Prostate gland (tissue), 2 donors: Measurements from ENCODE around the gene TMEM214. TPM values are rescaled to one million over a fixed set of nuclear protein-coding genes. Genes with fewer than 3 reads are reported as not detected.
A peak's percentile ranks its signal among the peaks of the same experiment; 100 is the strongest.

ENCODE experiments used
- DNase-seq: peaks from one replicate; pipeline ENCODE4 v3.0.0-alpha.2; 2019; ENCODE audit warnings: low spot score
- H3K27ac ChIP-seq, 2 donors: fragments of 200-600 bp; sonication (generic); 2 replicates each; pipeline ENCODE4 v1.5.1; 2017 to 2019
- H3K27me3 ChIP-seq: fragments of 200-600 bp; sonication (generic); replicated peaks from 2 replicates; pipeline ENCODE4 v1.5.1; 2019; ENCODE audit not compliant: insufficient read depth
- H3K36me3 ChIP-seq, 2 donors: fragments of 200-600 bp; sonication (generic); 1 replicate in 1 of 2; 2 replicates in 1 of 2; pipeline versions ENCODE4 v1.5.1 to v1.8.1; 2017 to 2019
- H3K4me1 ChIP-seq: fragments of 200-600 bp; sonication (generic); replicated peaks from 2 replicates; pipeline ENCODE4 v1.5.1; 2019
- H3K4me3 ChIP-seq, 2 donors: fragments of 200-600 bp; sonication (generic); 2 replicates each; pipeline ENCODE4 v1.5.1; 2017 to 2019
- H3K9me3 ChIP-seq: fragments of 200-600 bp; sonication (generic); 2 replicates; pipeline ENCODE4 v1.5.1; 2017
- CTCF ChIP-seq, 4 experiments: fragments of 200-600 bp in 2 of 4; fragments of 450-650 bp in 2 of 4; sonication (generic) in 2 of 4; IDR thresholded peaks; 1 replicate in 3 of 4; 2 replicates in 1 of 4; pipeline ENCODE4 v1.5.1; 2016 to 2019; ENCODE audit warnings: antibody characterized with exemption in 4 of 4, mild to moderate bottlenecking in 2 of 4, moderate library complexity in 2 of 4
- POLR2A ChIP-seq: fragments of 450-650 bp; IDR thresholded peaks from one replicate; pipeline ENCODE4 v1.6.1; 2016; ENCODE audit warnings: antibody characterized with exemption, mild to moderate bottlenecking
- POLR2AphosphoS5 ChIP-seq: sonication (generic); formaldehyde crosslinking; IDR thresholded peaks from one replicate; pipeline ENCODE4 v1.6.1; 2017; ENCODE audit warnings: antibody characterized with exemption
- WGBS: methylation state at CpG from one replicate; pipeline ENCODE4 v1.1.5; 2018; 5-methylcytosine and 5-hydroxymethylcytosine counted together
- intact Hi-C: fragments of 100-400 bp; cut with DNase I; formaldehyde crosslinking; loops from one replicate; pipeline ENCODE4 v1.14.2; 2022
- total RNA-seq, 2 donors: library from RNA; depleted of rRNA; stranded (reverse); fragments of >200 nt; gene quantifications; one replicate each; pipeline ENCODE4 v1.1.0, GENCODE V29; 2016

Gene TMEM214
- total RNA-seq, 2 donors from 2014 or later, result 44.5 to 75.9 TPM

- Histone ChIP-seq H3K4me3 (peak within 1 kb of the TSS; percentile 38 to 56), H3K9me3 (no peaks in the 10 kb centered on the region), H3K36me3 (no peaks in the 10 kb centered on the region), H3K27ac (peak within 1 kb of the TSS; percentile 71 to 80), H3K4me1 (no peaks in the 10 kb centered on the region), H3K27me3 (no peaks in the 10 kb centered on the region)
- intact Hi-C loops, result loop anchor here (5.0 kb wide), 1 partner anchor 125 kb away; no protein-coding TSS in a partner anchor
- 13% methylated on average over 44 of the region's 54 CpGs for WGBS
- no peak for DNase-seq
- TF ChIP-seq POLR2A (no peak), POLR2AphosphoS5 (no peak), CTCF (IDR thresholded peaks at IDR 0.05) (no peak)
Observed at GRCh38 chr2:27086724-27087593, 54.2 kb downstream of the TMEM214 start, which contains the start of gene KHK. Gene KHK (plus strand): TSS chr2:27086772. CDS start chr2:27087260, 488 bp downstream.

GRCh38 chr2:27087823-27088410 is 55.2 kb downstream of the TMEM214 start:
- TF ChIP-seq POLR2AphosphoS5 (no peak), POLR2A (no peak), CTCF (IDR thresholded peaks at IDR 0.05) (no peak)
- Histone ChIP-seq H3K27me3 (no peaks in the 10 kb centered on the region), H3K9me3 (no peaks in the 10 kb centered on the region), H3K27ac (no peak overlapping the region), H3K4me1 (no peaks in the 10 kb centered on the region), H3K4me3 (no peak overlapping the region), H3K36me3 (no peaks in the 10 kb centered on the region)
- no peak for DNase-seq
- 90% methylated on average over 5 of the region's 5 CpGs for WGBS
- intact Hi-C loops, result loop anchor here (5.0 kb wide), 1 partner anchor 126 kb away; no protein-coding TSS in a partner anchor

- H3K36me3 ChIP-seq, result no peaks in the 10 kb centered on the region
- 96% methylated on average over 6 of the region's 6 CpGs for WGBS
- H3K27ac ChIP-seq, result no peak overlapping the region
- DNase-seq, result no peak
- intact Hi-C loops, result loop anchor here (5.0 kb wide), 1 partner anchor 126 kb away; no protein-coding TSS in a partner anchor
- H3K9me3 ChIP-seq, result no peaks in the 10 kb centered on the region
- no peak overlapping the region for H3K4me3 ChIP-seq
- H3K27me3 ChIP-seq, result no peaks in the 10 kb centered on the region
- TF ChIP-seq CTCF (IDR thresholded peaks at IDR 0.05), result no peak
- TF ChIP-seq POLR2A, result no peak
- TF ChIP-seq POLR2AphosphoS5, result no peak
- no peaks in the 10 kb centered on the region for H3K4me1 ChIP-seq
Observed at GRCh38 chr2:27088634-27089033, 55.9 kb downstream of the TMEM214 start.

- 87% methylated on average over 14 of the region's 14 CpGs for WGBS
- Histone ChIP-seq H3K4me3 (no peak overlapping the region), H3K36me3 (no peaks in the 10 kb centered on the region), H3K27me3 (no peaks in the 10 kb centered on the region), H3K27ac (no peak overlapping the region), H3K4me1 (no peaks in the 10 kb centered on the region), H3K9me3 (no peaks in the 10 kb centered on the region)
- TF ChIP-seq CTCF (IDR thresholded peaks at IDR 0.05) (no peak), POLR2A (no peak), POLR2AphosphoS5 (no peak)
- intact Hi-C loops, result loop anchor here (5.0 kb wide), 1 partner anchor 127 kb away; no protein-coding TSS in a partner anchor
- DNase-seq, result no peak
Observed at GRCh38 chr2:27089111-27089954, 56.6 kb downstream of the TMEM214 start.

Other genes starting within 250 kb of the TMEM214 start
- under 1 TPM; 0.23 to 0.68 TPM for gene CENPA, start 246.9 kb upstream of the TMEM214 start, total RNA-seq
- 1 to 10 TPM in 1 of 2 donors, not detected in 1; 1.2 TPM for gene DPYSL5, start 184.8 kb upstream of the TMEM214 start, total RNA-seq
- gene MAPRE3, start 62.3 kb upstream of the TMEM214 start, total RNA-seq, result 10 to 100 TPM; 12.0 to 28.9 TPM
- gene AGBL5, start 18.7 kb downstream of the TMEM214 start, total RNA-seq, result 10 to 100 TPM; 31.9 to 87.1 TPM
- 100 to 1,000 TPM; 246 to 317 TPM for gene OST4, start 38.7 kb downstream of the TMEM214 start, total RNA-seq
- gene EMILIN1, start 45.6 kb downstream of the TMEM214 start, total RNA-seq, result 100 to 1,000 TPM in 1 of 2 donors, 10 to 100 TPM in 1; 39.8 to 149 TPM
- 1 to 10 TPM in 1 of 2 donors, under 1 TPM in 1; 0.91 to 7.0 TPM for gene KHK, start 53.8 kb downstream of the TMEM214 start, total RNA-seq
- 10 to 100 TPM in 1 of 2 donors, 1 to 10 TPM in 1; 4.9 to 10.7 TPM for gene CGREF1, start 86.2 kb downstream of the TMEM214 start, total RNA-seq
- 1 to 10 TPM; 4.1 to 7.0 TPM for gene ABHD1, start 90.8 kb downstream of the TMEM214 start, total RNA-seq
- 10 to 100 TPM; 74.0 to 88.9 TPM for gene PREB, start 101.7 kb downstream of the TMEM214 start, total RNA-seq
- gene PRR30, start 106.4 kb downstream of the TMEM214 start, total RNA-seq, result 1 to 10 TPM in 1 of 2 donors, not detected in 1; 1.1 TPM
- gene TCF23, start 116.0 kb downstream of the TMEM214 start, total RNA-seq, result 1 to 10 TPM in 1 of 2 donors, not detected in 1; 8.5 TPM
- gene ATRAID, start 179.1 kb downstream of the TMEM214 start, total RNA-seq, result 100 to 1,000 TPM; 217 to 222 TPM
- gene SLC5A6, start 179.3 kb downstream of the TMEM214 start, total RNA-seq, result 10 to 100 TPM; 23.9 to 65.2 TPM
- 10 to 100 TPM; 16.0 to 63.6 TPM for gene CAD, start 184.4 kb downstream of the TMEM214 start, total RNA-seq
- 100 to 1,000 TPM in 1 of 2 donors, not detected in 1; 102 TPM for gene SLC30A3, start 230.1 kb downstream of the TMEM214 start, total RNA-seq
- gene DNAJC5G, start 242.5 kb downstream of the TMEM214 start, total RNA-seq, result 10 to 100 TPM in 1 of 2 donors, not detected in 1; 16.1 TPM
- gene TRIM54, start 249.5 kb downstream of the TMEM214 start, total RNA-seq, result 10 to 100 TPM in 1 of 2 donors, 1 to 10 TPM in 1; 2.8 to 17.9 TPM